GM12874 (cell line): ENCODE measurements around the gene ADCY2.
A peak's percentile ranks its signal among the peaks of the same experiment; 100 is the strongest.

Source experiments
- CTCF ChIP-seq: IDR thresholded peaks from 2 replicates; pipeline ENCODE4 v1.5.1; 2011; ENCODE audit warnings: low read depth, mild to moderate bottlenecking, control low read depth, low read length, moderate library complexity; ENCODE audit not compliant: insufficient read depth

Gene ADCY2

GRCh38 chr5:7754490-7754889 lies 358.6 kb downstream of the ADCY2 start:
- TF ChIP-seq CTCF = no peak

- peak; percentile 93 for TF ChIP-seq CTCF
Measured at GRCh38 chr5:7754997-7755596, 359.2 kb downstream of the ADCY2 start.

GRCh38 chr5:7755958-7756357 lies 360.0 kb downstream of the ADCY2 start:
- TF ChIP-seq CTCF = no peak

GRCh38 chr5:7756453-7756852 lies 360.5 kb downstream of the ADCY2 start:
- TF ChIP-seq CTCF = no peak

GRCh38 chr5:7759257-7759871 lies 363.4 kb downstream of the ADCY2 start:
- TF ChIP-seq CTCF = no peak

GRCh38 chr5:7759951-7760580 lies 364.1 kb downstream of the ADCY2 start:
- TF ChIP-seq CTCF = no peak

- peak; percentile 13; the same call in 1 of the 2 replicates for TF ChIP-seq CTCF
Measured at GRCh38 chr5:7762267-7762666, 366.3 kb downstream of the ADCY2 start.
